Left cardiac atrium (tissue), 4 donors: ENCODE results near the gene TGFBR2. TPM values are rescaled to one million over a fixed set of nuclear protein-coding genes. Genes with fewer than 3 reads are reported as not detected.

Source experiments
- ATAC-seq, 2 donors: fragments of 200-7000 bp; cut with Tn5 transposase; one replicate each; pipeline ENCODE4 v1.9.1; 2020; ENCODE audit warnings: mild to moderate bottlenecking in 2 of 2, moderate library complexity in 2 of 2
- DNase-seq: peaks from one replicate; pipeline ENCODE4 v3.0.0-alpha.2; 2020
- intact Hi-C, 2 donors: fragments of 100-400 bp; cut with DNase I; formaldehyde crosslinking; loops; one replicate each; pipeline versions ENCODE4 v1.14.1 to v1.15.1; 2022 to 2023
- total RNA-seq, 2 donors: library from RNA; stranded (reverse); fragmentation: NEBNext Ultra II Directional; extraction: Animal tissue kit (Norgen Biotek cat#: 25700); gene quantifications; one replicate each; pipeline ENCODE4 v1.2.1, GENCODE V29; 2021
- donor health status: DM: no; HTN: yes; CAD: no.
- donor health status: DM: no; HTN: yes; CAD: no; lungs with severe emphysema.
- donor health status: DM: yes; HTN: yes; CAD: no.
- donor health status: Dilated cardiomyopathy.

Gene TGFBR2
- total RNA-seq, 2 donors from 2014 or later = 234 to 243 TPM

DNA sequence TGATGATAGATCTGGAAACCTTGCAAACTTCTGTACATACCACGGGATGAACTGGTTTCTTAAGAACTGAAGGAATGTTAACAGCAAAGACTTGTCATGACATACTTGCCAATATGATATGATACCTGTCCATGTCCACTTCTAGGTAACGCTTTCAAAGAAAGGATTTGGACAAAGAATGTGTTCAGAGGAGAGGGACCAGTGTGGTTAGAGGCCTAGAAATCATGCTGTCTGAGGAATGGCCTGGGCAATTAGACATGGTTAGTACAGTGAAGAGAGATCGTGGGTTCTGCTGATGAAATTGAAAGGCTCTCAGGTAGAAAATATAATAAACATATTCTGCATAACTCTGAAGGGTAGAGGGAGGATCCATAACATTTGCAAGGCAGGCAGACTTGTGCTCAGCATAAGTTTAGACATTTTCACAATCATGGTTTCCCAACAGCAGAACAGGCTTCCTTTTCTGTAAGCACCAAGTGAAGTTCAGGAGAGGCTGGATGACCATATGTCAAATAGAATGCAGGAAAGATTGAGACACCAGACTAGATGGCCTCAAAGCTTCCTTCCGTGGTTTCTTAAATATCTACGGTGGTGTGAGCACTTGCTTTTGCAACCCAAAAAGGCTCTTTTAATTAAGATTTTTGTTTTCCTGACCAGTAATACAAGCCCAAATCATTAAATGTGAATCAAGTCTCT is 39.9 kb downstream of the TGFBR2 start:
- ATAC-seq (peak in 1 of 2 donors; percentile 24), DNase-seq (no peak)
- intact Hi-C loops = no loop called here

DNA sequence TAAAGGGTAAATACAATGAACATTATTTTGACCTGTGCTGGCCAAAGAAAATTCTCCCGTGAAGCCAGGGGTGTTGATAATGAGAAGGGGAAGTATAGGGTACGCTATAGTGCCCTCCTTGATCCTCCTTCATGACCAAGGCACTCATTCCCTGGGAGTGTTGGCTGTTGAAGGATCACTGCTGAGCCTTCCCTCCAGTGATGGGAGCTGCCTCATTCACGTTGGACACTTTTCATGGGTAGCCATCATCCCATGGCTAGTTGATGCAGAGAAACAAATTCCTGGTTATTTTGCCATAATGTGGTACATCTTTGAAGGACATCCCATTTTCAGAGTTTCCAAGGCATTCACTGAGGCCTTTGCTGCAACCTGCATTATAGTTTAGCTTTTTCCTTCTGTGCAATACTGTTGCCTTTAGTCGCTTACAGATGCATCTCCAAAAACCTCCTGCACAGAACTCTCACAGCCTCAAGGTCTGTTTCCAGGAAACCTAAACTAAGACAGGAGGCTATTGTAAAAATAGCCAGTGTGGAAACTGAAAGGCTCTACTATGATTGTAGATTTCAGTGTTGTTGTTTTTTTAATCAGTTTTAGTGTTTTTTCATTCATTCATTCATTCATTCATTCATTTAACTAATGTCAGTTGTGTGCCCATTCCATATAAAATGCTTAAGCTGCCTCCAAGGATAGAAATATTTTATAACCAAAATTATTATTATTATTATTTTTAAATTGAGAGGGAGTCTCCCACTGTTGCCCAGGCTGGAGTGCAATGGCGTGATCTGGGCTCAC is 40.8 kb downstream of the TGFBR2 start:
- intact Hi-C loops = no loop called here
- ATAC-seq (no peak), DNase-seq (no peak)

DNA sequence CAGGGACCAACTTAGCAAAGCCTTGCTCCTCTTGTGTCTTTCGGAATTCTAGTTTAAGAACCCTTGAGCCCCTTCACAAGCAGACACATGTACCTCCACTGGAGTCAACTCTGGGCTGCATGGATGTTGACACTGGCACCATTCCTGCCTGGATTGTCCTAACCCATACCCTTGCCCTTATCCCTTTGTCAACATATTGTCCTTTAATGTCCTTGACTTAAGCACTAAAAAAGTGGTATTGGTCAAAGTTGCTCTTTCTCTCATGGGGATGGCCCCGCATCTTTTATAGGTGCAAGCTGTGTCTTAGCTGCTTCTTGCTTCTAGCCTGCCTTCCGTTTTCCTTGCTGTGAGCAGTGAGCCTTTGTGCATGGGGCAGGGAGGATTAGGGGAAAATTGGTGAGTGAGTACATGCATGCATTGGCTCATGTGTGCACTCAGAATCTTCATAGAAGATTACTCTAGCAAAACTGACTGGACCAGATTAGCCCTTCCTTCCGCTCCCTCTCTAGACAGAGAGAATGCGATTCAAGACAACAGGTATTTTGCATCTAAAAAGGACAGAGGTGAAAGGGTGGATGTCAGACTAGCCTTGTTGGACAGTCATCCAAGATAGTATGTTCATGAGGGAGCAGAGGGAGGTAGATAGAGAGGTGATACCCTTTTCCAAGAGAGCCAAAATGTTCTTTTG is 42.4 kb downstream of the TGFBR2 start:
- no peak for ATAC-seq
- no peak for DNase-seq
- intact Hi-C loops = no loop called here

DNA sequence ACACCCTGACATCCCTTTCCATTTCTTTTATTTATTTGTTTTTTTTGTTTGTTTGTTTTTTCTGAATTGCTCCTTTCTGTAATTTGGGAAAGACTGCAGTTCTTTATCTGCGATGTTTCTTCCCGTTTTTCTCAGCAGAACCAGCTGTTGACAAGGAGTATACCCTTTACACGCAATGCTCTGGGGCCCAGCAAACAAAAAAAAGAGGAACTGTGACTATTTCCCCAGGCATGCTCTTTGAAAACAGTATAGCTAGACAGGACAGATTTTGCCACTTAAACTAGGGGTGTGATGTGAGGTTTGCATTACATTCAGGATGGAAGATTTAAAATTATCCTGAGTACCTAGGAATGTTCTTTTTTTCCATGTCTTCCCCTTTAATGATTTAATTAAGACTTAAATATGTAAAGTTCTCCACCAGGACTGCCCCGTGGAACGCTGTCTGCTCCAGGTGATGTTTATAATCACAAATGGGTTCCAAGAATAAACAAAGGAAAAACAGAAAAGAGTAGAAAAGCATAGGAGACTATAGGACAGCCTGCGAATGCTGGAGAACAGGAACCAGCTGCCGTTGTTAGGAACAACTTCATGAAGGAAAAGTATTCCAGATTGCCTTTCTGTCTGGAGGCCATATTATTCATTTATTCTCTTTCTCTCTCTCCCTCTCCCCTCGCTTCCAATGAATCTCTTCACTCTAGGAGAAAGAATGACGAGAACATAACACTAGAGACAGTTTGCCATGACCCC is 43.3 kb downstream of the TGFBR2 start:
- intact Hi-C loops = no loop called here
- DNase-seq = no peak
- ATAC-seq = peak in 1 of 2 donors; percentile 71

DNA sequence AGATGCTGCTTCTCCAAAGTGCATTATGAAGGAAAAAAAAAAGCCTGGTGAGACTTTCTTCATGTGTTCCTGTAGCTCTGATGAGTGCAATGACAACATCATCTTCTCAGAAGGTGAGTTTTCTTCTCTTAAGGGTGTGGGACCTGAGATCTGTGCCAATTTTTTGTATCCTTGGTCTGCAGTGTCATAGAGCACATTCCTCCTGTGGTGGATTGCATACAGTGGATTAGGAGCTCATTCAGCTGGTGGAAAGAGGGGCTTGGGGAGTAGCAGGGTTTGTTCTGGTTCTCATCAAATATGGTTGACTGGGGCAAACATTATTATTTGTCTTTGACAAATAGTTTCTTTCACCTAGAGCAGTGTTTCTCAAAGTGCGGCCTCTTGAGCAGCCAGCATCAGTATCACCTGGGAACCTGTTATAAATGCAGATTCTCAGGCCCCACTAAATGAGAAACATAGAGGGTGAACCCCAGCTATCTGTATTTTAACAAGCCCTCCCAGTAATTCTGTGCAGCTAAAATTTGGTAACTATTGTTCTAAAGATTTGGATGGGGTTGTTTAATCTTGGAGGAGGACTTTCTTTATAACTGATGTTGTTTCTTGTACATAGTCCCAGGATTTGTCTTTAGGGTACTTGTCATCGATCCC is 44.1 kb downstream of the TGFBR2 start:
- no peak for DNase-seq
- no peak for ATAC-seq
- intact Hi-C loops = no loop called here

DNA sequence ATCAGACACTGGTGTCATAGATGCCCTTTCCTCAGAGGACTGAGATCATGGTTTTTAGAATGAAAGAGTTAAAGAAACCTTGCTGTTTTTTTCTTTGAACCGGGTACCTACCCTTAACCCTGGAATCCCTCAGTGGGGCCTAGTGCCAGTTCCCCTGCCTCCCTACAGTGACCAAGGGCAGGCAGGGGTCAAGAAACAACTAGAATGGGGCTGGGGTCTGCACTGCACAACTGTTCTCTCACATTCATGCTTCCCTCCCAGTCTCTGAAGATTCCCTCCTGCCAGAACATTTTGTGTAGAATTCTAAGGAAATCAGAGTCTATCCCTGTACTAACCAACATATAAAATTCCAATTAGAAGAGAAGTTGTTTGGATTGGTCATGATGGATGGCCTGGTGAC is 47.9 kb downstream of the TGFBR2 start:
- intact Hi-C loops = no loop called here
- DNase-seq (no peak), ATAC-seq (no peak)

DNA sequence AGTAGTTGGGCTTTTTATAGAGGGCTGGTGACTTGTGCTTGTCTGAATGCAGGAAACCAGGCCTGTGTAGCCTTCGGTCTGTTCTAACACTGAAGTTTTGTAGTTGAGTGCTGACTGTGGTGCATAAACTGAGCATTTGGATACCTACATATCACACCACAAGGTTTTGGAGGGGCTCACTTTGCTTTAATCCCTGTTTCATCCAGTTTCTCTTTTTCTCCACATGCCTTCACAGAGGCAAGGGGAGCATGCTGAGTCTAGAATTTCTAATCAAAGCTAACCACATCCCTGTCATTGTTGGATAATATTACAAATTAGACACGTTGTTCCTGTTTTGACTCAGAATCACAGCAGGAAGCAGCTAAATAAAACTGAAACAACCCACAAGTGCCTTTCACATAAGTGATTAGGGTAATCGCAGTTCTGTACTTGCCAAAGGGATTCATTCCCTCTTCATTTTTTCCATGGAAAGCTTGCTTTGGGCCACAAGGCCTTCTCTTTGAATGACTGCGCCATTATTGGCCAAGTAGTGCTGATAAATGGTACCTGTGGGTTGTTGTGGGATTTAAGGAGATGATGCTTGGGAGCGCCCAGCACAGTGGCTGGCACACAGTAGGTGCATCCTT is 48.9 kb downstream of the TGFBR2 start:
- ATAC-seq = peak; percentile 7 to 14

DNA sequence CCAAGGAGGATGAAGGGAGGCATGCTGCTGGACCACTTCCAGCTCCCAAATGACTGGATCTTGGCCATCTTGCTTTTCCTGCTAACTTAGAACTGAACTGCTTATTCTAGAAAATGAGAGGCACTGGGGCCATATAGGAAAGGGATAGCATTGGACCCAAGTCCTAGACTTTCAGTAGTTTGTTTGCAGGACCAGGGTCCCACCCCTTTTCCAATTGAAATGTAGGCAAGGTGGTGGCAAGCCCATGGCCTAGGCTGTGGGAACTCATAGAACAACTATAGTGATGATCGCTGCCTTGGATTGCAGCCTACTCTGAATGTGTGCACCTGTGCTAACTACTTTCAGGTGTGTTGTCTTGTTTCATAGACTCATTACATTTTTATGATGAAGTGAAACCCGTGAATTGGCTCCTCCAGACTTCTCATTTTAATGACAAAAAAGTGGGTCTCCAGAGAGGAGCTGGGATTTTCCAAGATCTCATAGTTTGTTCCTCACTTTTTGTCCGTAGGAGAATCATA is 50.3 kb downstream of the TGFBR2 start:
- intact Hi-C loops = no loop called here
- no peak for DNase-seq

More for the DNA sequence above, 48.9 kb downstream of the TGFBR2 start:
- intact Hi-C loops = no loop called here
- no peak for DNase-seq

DNA sequence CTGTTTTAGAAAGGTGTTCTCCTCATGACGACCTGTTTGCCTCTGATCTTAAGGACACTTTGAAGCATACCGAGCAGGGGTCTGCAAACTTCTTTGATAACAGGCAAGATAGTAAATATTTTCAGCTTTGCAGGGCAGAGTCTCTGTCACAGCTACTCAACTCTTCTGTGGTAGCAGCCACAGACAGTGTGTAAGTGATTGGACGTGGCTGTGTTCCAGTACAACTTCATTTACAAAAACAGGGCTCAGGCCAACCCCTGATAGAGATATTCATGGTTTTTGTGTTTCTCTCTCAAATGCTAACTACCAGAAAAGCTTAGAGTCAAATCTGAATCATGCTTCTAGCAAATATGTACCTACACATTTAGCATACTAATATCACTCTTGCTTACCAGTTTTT is 51.5 kb downstream of the TGFBR2 start:
- intact Hi-C loops = no loop called here
- ATAC-seq (peak; percentile 58 to 64), DNase-seq (no peak)

More for the DNA sequence above, 50.3 kb downstream of the TGFBR2 start:
- ATAC-seq = no peak

DNA sequence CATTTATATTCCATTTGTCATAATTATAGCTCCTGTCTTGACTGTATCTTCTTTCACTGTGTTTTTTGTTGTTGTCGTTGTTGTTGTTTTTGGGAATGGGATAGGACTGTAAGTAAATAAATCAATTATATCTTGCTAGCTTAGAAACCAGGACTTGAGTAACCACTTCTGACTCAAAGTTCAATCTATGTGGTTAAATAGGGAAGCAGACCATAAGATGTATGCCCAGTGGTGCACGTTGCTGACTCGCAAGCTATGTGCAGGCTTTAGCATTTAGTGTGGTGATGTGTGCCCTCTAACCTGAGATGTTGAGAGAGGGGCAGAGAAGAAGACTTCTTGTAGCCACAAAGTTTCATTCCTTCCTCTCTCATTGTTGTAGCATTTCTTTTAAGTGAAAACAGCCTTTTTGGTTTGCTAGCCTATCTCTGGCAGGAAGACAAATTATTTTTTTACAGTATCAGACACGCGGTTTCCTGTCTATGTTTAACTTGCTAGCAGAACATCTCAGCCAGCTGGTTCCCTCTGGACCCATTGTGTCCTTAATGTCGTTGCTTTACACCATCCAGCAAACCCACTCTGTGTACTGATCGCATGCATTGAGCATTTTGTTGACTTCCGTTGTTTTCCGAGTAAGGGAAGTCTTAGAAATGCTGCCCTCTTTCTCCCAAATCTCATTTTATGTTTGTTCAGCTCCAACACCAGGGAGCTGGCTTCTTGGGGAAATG is 52.1 kb downstream of the TGFBR2 start:
- no peak for DNase-seq
- peak; percentile 70 to 76 for ATAC-seq
- intact Hi-C loops = no loop called here

DNA sequence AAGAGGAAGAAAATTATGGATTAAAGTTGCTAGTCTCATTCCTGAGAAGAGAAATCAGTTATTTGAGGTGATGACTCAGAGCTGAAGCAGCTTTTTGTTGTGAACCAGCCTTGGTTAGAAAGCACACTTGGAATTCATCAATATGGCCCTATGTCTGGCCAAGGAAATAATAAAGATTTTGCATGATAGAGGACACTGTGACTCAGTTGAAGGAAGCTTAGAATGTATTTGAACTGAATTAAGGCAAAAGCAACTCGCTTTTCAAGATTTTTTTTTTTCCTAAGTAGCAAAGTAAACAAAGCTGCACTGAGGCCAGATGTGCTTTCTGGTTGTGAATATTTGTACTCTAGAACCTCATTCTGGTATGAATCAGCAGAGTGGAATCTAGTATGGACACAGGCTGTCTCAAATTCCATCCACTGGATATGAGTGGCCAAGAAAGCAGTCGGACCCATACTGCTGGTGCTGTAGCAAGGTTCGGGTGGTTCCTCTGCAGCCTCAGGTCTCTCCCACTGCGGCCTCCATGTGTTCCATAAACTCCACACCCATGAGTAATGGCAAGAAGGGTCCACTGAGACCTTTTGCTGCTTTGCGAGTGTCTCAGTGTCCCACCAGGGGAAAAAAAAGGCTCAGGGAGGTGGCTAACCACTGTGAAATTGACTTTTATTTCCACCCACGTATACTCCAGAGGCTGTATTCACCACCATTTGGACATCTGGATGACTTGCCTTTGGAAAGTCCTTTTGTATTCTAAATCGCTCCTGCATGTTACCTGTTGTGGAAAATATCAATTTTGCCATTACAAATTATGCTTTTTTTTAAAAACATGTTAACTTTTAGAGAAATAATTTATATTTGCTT is 53.1 kb downstream of the TGFBR2 start:
- ATAC-seq (peak in 1 of 2 donors; percentile 73), DNase-seq (no peak)
- intact Hi-C loops = no loop called here

DNA sequence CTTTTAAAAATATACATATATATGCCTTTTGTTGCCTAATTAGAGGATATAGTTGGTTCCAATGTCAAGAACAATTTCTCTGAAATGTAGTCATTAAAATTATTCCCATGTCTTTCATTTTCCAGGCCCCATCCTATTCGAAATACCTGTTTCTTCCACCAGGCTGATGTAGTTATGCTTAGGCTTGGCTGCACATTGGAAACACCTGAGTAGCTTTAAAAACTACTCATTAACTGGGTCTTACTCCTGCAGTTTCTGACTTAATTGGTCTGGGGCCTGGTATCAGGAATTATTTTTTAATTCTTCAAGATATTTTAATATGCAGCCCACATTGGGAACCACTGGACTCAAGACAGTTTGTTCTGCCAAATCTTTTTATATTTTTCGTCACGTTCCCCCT is 53.7 kb downstream of the TGFBR2 start:
- intact Hi-C loops = no loop called here
- ATAC-seq (no peak), DNase-seq (no peak)

DNA sequence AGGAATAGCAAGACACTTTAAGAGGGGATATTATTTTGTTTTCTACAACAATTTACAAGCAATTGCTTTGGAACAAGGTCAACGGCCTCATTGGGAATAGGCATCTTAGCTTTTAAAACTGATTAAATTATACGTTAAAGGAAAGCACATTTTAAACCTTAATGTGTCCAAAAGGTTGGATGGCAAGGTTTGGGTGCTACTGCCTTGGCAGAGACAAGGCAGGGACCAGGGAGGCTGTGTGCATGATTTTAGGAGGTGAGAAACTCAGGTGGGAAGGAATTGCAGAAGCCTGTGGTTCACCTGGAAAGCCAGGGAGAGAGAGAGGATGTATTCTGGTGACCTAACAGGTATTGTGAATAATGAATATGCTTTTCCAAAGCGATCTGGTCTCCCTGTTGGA is 54.3 kb downstream of the TGFBR2 start:
- ATAC-seq = no peak
- intact Hi-C loops = no loop called here
- no peak for DNase-seq

DNA sequence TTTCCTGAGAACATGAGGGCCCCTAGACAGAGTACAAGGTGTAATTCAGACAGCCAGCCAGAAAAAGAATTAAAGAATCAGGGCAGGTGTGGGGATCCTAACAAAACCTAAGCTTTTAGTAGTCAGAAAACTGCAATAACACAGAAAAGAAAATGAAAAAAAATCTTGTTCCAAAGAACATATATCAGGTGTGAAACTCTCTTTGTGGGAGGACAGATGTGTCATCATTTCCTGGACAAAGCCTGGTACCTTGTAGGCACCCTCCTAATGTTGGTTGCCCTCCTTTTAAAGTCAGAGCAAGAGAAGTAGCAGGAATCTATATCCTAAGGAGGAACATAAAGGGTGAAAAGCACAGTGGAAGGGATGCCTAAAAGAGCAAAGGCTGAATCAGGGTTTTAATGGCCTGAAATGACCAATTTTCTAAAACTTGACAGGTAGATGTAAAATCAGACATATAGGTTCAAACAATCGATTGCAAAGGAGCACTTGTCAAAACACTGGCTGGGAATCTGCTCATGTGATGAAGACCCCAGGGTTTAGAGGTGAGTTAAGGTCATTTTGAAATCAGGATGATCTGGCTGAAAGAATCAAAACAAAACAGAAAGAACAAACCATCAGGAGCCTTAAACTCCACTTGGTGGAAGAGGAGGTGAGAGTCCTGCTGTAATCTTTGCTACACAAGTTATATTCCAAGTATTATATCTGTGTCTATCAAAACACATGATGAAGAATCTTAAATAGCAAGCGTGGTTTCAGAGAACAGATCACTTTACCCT is 54.9 kb downstream of the TGFBR2 start:
- intact Hi-C loops = no loop called here
- DNase-seq = no peak
- no peak for ATAC-seq

DNA sequence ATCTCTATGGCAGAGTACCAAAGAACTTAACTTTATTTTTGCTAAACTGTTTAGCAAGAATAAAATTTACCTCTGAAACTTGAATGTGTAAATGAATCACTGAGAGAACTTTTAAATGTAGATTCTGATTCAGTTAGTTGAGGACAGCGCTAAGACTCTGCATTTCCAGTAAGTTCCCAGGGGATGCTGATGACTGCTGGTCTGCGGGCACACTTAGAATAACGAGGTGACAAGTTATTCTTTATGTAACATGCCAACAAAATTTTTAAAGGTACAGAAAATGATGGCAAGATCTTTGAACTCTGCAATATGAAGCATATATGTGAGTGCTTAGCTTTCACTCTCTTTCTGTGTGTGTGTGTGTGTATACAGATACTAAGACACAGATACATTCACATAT is 56.4 kb downstream of the TGFBR2 start:
- intact Hi-C loops = no loop called here
- ATAC-seq = no peak
- no peak for DNase-seq
